K562 (cell line): Measurements from ENCODE around the gene RREB1. TPM values are rescaled to one million over a fixed set of nuclear protein-coding genes. Genes with fewer than 3 reads are reported as not detected.

Source experiments
- E2F4 ChIP-seq: sonication (generic); formaldehyde crosslinking; IDR thresholded peaks from 2 replicates; pipeline ENCODE4 v1.8.0; 2022; ENCODE audit warnings: mild to moderate bottlenecking, low read depth, missing genetic modification reagents
- EP400 ChIP-seq: fragments of 450-650 bp; IDR thresholded peaks from 2 replicates; pipeline ENCODE4 v1.6.1; 2017; ENCODE audit warnings: antibody characterized with exemption, mild to moderate bottlenecking, moderate library complexity
- HNRNPK ChIP-seq: fragments of 200-400 bp; formaldehyde crosslinking; IDR thresholded peaks from one replicate; pipeline ENCODE4 v1.6.1; 2018; ENCODE audit warnings: mild to moderate bottlenecking, low read depth, low read length; ENCODE audit not compliant: poor library complexity, severe bottlenecking
- MGA ChIP-seq: fragments of 450-650 bp; IDR thresholded peaks from 2 replicates; pipeline ENCODE4 v1.6.1; 2016; ENCODE audit warnings: mild to moderate bottlenecking, moderate library complexity
- TEAD1 ChIP-seq, 2 experiments: fragments of 450-650 bp in 1 of 2; sonication (generic) in 1 of 2; formaldehyde crosslinking; IDR thresholded peaks; 2 replicates each; pipeline versions ENCODE4 v1.4.0 to v1.8.0; 2020 to 2022; ENCODE audit warnings: mild to moderate bottlenecking in 2 of 2, missing genetic modification reagents in 1 of 2
- ZBTB11 ChIP-seq, 3 experiments: fragments of 200-800 bp in 1 of 3; fragments of 250-450 bp in 1 of 3; fragments of 450-650 bp in 1 of 3; sonication (Bioruptor Pico) in 1 of 3; sonication (Bioruptor generic) in 1 of 3; formaldehyde crosslinking in 1 of 3; IDR thresholded peaks; 2 replicates each; pipeline versions ENCODE4 v1.6.1 to v1.8.0; 2016 to 2022; ENCODE audit warnings: mild to moderate bottlenecking in 2 of 3, missing genetic modification characterization in 2 of 3, missing compliant biosample characterization in 1 of 3, moderate library complexity in 1 of 3
- ZNF395 ChIP-seq: fragments of 200-800 bp; sonication (Bioruptor generic); IDR thresholded peaks from 2 replicates; pipeline ENCODE4 v1.6.1; 2017; ENCODE audit warnings: missing genetic modification characterization, missing compliant biosample characterization
- polyA plus RNA-seq, 8 experiments: library from polyadenylated mRNA; depleted of rRNA in 4 of 8; stranded (reverse) in 5 of 8; unstranded in 3 of 8; fragments of >200 nt; fragmentation: Nextera tagmentation in 2 of 8; fragmentation: Illumina TruSeq in 1 of 8; extraction: Ambion mirVana in 2 of 8; extraction: Trizol in 1 of 8; gene quantifications; 2 replicates each; pipeline versions ENCODE4 v1.2.1 to v1.2.3, GENCODE V29; 2011 to 2014; ENCODE audit warnings: inconsistent platforms in 1 of 8, missing spikeins in 1 of 8
- total RNA-seq, 7 experiments: library from RNA; depleted of rRNA in 6 of 7; stranded (reverse); fragments of >200 nt in 6 of 7; fragmentation: Illumina TruSeq in 2 of 7; extraction: Trizol in 2 of 7; gene quantifications; 2 replicates each; pipeline versions ENCODE4 v1.2.1 to v1.2.3, GENCODE V29; 2011 to 2021; ENCODE audit warnings: low replicate concordance in 1 of 7

Gene RREB1
- total and polyA plus RNA-seq, 9 of the 15 experiments (the other 6 are each of a cell fraction or from before 2014, with no cell fraction given), result 3.3 to 64.2 (median 19.3) TPM

GRCh38 chr6:7107578-7108195 lies at the start of gene RREB1 (continued):
- peak in 1 of 3 experiments; percentile 29; a peak in 1 of 6 replicates for TF ChIP-seq ZBTB11 (CRISPR knock-in tag; IDR thresholded peaks at IDR 0.05)
- 0 out of 4 replicates have a peak, but pooled peaks of 1 of the 2 experiments have one; percentile 11 for TF ChIP-seq TEAD1 (CRISPR knock-in tag; IDR thresholded peaks at IDR 0.05)
- TF ChIP-seq E2F4 (CRISPR knock-in tag), result 0 out of 2 replicates have a peak, but pooled peaks have one; percentile 29
- TF ChIP-seq EP400, result peak; percentile 12; the same call in 1 of the 2 replicates
- TF ChIP-seq HNRNPK, result peak; percentile 26
- TF ChIP-seq ZNF395 (CRISPR knock-in tag), result peak; percentile 65; the same call in 1 of the 2 replicates
- peak; percentile 32; the same call in 1 of the 2 replicates for TF ChIP-seq MGA
